Ishikawa (cell line): ENCODE data around the gene SMIM38.

Experiments used
- CEBPB ChIP-seq: IDR thresholded peaks from 2 replicates; pipeline ENCODE4 v1.6.1; 2012
- CREB1 ChIP-seq: IDR thresholded peaks from 2 replicates; pipeline ENCODE4 v1.6.1; 2012; ENCODE audit warnings: low read depth
- EGR1 ChIP-seq: IDR thresholded peaks from 2 replicates; pipeline ENCODE4 v1.6.1; 2012
- EP300 ChIP-seq: IDR thresholded peaks from 2 replicates; pipeline ENCODE4 v1.6.1; 2012; ENCODE audit warnings: borderline replicate concordance
- FOXM1 ChIP-seq: IDR thresholded peaks from 2 replicates; pipeline ENCODE4 v1.6.1; 2012; ENCODE audit warnings: low read depth, borderline replicate concordance
- MAX ChIP-seq: IDR thresholded peaks from 2 replicates; pipeline ENCODE4 v1.6.1; 2012
- NFIC ChIP-seq: IDR thresholded peaks from 2 replicates; pipeline ENCODE4 v1.6.1; 2012
- RAD21 ChIP-seq: IDR thresholded peaks from 2 replicates; pipeline ENCODE4 v1.6.1; 2012; ENCODE audit warnings: low read depth
- REST ChIP-seq: IDR thresholded peaks from 2 replicates; pipeline ENCODE4 v1.6.1; 2012; ENCODE audit warnings: low read depth, mild to moderate bottlenecking
- TAF1 ChIP-seq: IDR thresholded peaks from 2 replicates; pipeline ENCODE4 v1.6.1; 2012; ENCODE audit warnings: low read depth, mild to moderate bottlenecking
- TCF12 ChIP-seq: IDR thresholded peaks from 2 replicates; pipeline ENCODE4 v1.6.1; 2012; ENCODE audit warnings: low read depth
- TEAD4 ChIP-seq: IDR thresholded peaks from 2 replicates; pipeline ENCODE4 v1.6.1; 2012
- USF1 ChIP-seq: IDR thresholded peaks from 2 replicates; pipeline ENCODE4 v1.6.1; 2012
- YY1 ChIP-seq: IDR thresholded peaks from 2 replicates; pipeline ENCODE4 v1.6.1; 2012; ENCODE audit warnings: low read depth
- ZBTB7A ChIP-seq: IDR thresholded peaks from 2 replicates; pipeline ENCODE4 v1.6.1; 2012; ENCODE audit warnings: low read depth

SMIM38 gene

GRCh38 chr11:69142895-69143294 lies 12.8 kb upstream of the SMIM38 start:
- TF ChIP-seq TAF1 (no peak), USF1 (peak; percentile 40)

- no peak for TF ChIP-seq EP300
- TF ChIP-seq TAF1: no peak
These were observed 11.3 kb upstream of the SMIM38 start for GRCh38 chr11:69144316-69145049.

GRCh38 chr11:69145050-69145380 lies 10.7 kb upstream of the SMIM38 start:
- TF ChIP-seq REST (no peak), FOXM1 (no peak), CEBPB (no peak), YY1 (no peak), TAF1 (no peak), ZBTB7A (no peak), USF1 (no peak), MAX (no peak), RAD21 (no peak), TEAD4 (no peak), EP300 (no peak), CREB1 (no peak), EGR1 (no peak), NFIC (no peak), TCF12 (no peak)

- TF ChIP-seq CEBPB: no peak
- no peak for TF ChIP-seq ZBTB7A
- no peak for TF ChIP-seq TCF12
- TF ChIP-seq FOXM1: no peak
- TF ChIP-seq NFIC: no peak
- TF ChIP-seq MAX: no peak
- no peak for TF ChIP-seq REST
- TF ChIP-seq CREB1: no peak
- no peak for TF ChIP-seq USF1
These were observed 7.4 kb upstream of the SMIM38 start for GRCh38 chr11:69148377-69148762.

- TF ChIP-seq ZBTB7A (no peak), TAF1 (no peak), FOXM1 (no peak), CEBPB (no peak), CREB1 (no peak)
These were observed 6.9 kb upstream of the SMIM38 start for GRCh38 chr11:69148806-69149205.

- no peak for TF ChIP-seq CREB1
- no peak for TF ChIP-seq EGR1
- TF ChIP-seq NFIC: no peak
- no peak for TF ChIP-seq RAD21
- no peak for TF ChIP-seq FOXM1
- no peak for TF ChIP-seq USF1
- no peak for TF ChIP-seq TCF12
- no peak for TF ChIP-seq MAX
- TF ChIP-seq TEAD4: no peak
- TF ChIP-seq TAF1: no peak
- TF ChIP-seq CEBPB: no peak
- TF ChIP-seq YY1: no peak
- no peak for TF ChIP-seq REST
- no peak for TF ChIP-seq ZBTB7A
- TF ChIP-seq EP300: no peak
These were observed 5.6 kb upstream of the SMIM38 start for GRCh38 chr11:69150175-69150574.
